ENCODE data around the gene EPHA4. TPM values are rescaled to one million over a fixed set of nuclear protein-coding genes. Genes with fewer than 3 reads are reported as not detected.
A peak's percentile ranks its signal among the peaks of the same experiment; 100 is the strongest.

EPHA4 gene
- 14.3 TPM for polyA plus RNA-seq (2013, experiment 1 of 2)
- polyA plus RNA-seq (2013, experiment 2 of 2) = 14.8 TPM

DNA sequence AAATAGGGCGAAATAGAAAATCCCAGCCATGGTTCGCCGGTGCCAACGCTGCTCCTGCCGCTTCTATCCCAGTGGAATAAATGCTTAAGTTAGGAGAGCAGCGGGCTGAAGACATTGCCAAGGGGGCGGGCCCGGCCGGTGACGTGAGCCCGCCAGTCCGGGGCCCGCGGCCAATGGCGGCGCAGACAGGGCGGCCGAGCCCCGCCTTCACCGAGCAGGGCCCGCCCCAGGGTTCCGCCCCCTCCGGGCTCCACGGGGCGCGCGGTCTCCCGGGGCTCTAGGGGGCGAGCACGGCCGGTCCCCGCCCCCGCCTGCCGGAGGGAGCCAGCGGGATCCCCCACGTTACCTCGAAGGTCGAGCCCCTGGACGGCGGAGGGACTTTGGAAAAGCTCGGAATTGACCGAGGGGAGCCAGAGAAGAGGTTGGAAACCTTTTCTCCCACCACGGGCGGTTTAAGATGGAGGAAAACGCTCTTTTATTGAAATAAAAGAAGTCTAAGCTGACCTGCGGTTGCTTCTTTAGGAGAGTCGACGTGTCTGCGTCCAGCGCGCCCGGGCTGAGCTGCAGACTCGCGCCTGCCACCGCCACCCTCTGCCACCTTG, at the start of gene EPHA4:
Gene EPHA4 (minus strand): TSS at position 86 of the 602 bp plus-strand sequence. CDS start 56 bp downstream, at position 30.
- H3K56ac ChIP-seq (ENCODE audit: low read length) = peak within 1 kb of the TSS; percentile 94
- H3K18ac ChIP-seq (ENCODE audit: low read length) = peak within 1 kb of the TSS; percentile 95
- no CpG with 5 or more reads among the region's 55 CpGs for WGBS (ENCODE audit: extremely low coverage, insufficient coverage, low lambda C conversion rate)
- no peak within 1 kb of the TSS for H2BK15ac ChIP-seq (replicated peaks; ENCODE audit: low read depth)
- no peak within 1 kb of the TSS for H4K8ac ChIP-seq (ENCODE audit: low read depth, low read length)
- peak; percentile 92 for DNase-seq
- H3K36me3 ChIP-seq (ENCODE audit: control insufficient read depth, insufficient read depth, low read length) = no peaks in the 10 kb centered on the region
- H3K4me1 ChIP-seq (ENCODE audit: control insufficient read depth, low read depth, low read length) = peaks cover 6% of the 10 kb centered on the region
- H3K27me3 ChIP-seq (ENCODE audit: insufficient read depth, low read length, poor library complexity) = peaks cover 2% of the 10 kb centered on the region
- peak within 1 kb of the TSS; percentile 66 for H3K4ac ChIP-seq (ENCODE audit: low read depth, low read length)
- no peak within 1 kb of the TSS for H2AK5ac ChIP-seq (ENCODE audit: low read length)
- peaks cover 9% of the 10 kb centered on the region for H3K79me1 ChIP-seq (ENCODE audit: low read length)
- H3K27ac ChIP-seq (ENCODE audit: low read depth, low read length) = peak within 1 kb of the TSS; percentile 70
- H3K79me2 ChIP-seq (ENCODE audit: control insufficient read depth, insufficient read depth, low read length) = peaks cover 21% of the 10 kb centered on the region
- peak within 1 kb of the TSS; percentile 84 for H3K23ac ChIP-seq (ENCODE audit: low read length)
- H4K5ac ChIP-seq (ENCODE audit: low read length) = no peak within 1 kb of the TSS
- peak within 1 kb of the TSS; percentile 96 for H3K4me2 ChIP-seq (ENCODE audit: low read length)
- H2BK5ac ChIP-seq (ENCODE audit: low read length) = peak within 1 kb of the TSS; percentile 87
- no peak within 1 kb of the TSS for H2BK120ac ChIP-seq (ENCODE audit: low read depth, low read length)
- H3K9ac ChIP-seq (ENCODE audit: low read length) = peak within 1 kb of the TSS; percentile 96
- H3K4me3 ChIP-seq (ENCODE audit: low read length) = peak within 1 kb of the TSS; percentile 93

DNA sequence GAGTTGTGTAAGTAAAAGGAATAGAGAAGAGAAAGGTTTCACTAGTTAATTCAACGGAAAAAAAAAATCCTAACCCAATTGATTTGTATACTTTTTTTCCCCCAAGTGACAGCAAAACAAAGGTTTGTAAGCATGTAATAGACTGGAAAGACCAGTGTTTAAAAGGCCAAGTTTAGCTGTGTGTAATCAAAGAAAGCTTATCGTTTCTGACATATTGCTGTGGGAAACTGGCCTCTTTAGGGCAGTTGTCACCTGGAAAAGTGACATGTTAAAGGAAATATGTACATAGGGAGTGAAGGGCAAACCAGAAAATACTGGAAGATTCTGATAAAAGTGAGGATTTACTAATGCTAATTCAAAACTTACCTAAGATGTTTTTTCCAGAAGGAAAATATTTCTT, 45.9 kb upstream of the EPHA4 start:
- Histone ChIP-seq H3K4me3 (ENCODE audit: low read length) (no peak overlapping the region), H3K79me1 (ENCODE audit: low read length) (no peaks in the 10 kb centered on the region), H2BK5ac (ENCODE audit: low read length) (no peak overlapping the region), H3K79me2 (ENCODE audit: control insufficient read depth, insufficient read depth, low read length) (no peaks in the 10 kb centered on the region), H3K9ac (ENCODE audit: low read length) (no peak overlapping the region), H4K5ac (ENCODE audit: low read length) (no peak overlapping the region), H3K27ac (ENCODE audit: low read depth, low read length) (no peak overlapping the region), H3K4me2 (ENCODE audit: low read length) (no peak overlapping the region), H3K23ac (ENCODE audit: low read length) (no peak overlapping the region), H2BK120ac (ENCODE audit: low read depth, low read length) (no peak overlapping the region), H3K4me1 (ENCODE audit: control insufficient read depth, low read depth, low read length) (no peaks in the 10 kb centered on the region), H3K36me3 (ENCODE audit: control insufficient read depth, insufficient read depth, low read length) (no peaks in the 10 kb centered on the region), H3K56ac (ENCODE audit: low read length) (no peak overlapping the region), H2BK15ac (replicated peaks; ENCODE audit: low read depth) (no peak overlapping the region), H3K18ac (ENCODE audit: low read length) (no peak overlapping the region), H3K27me3 (ENCODE audit: insufficient read depth, low read length, poor library complexity) (no peaks in the 10 kb centered on the region), H3K4ac (ENCODE audit: low read depth, low read length) (no peak overlapping the region), H4K8ac (ENCODE audit: low read depth, low read length) (no peak overlapping the region), H2AK5ac (ENCODE audit: low read length) (no peak overlapping the region)
- no peak for DNase-seq
- no CpG with 5 or more reads among the region's 2 CpGs for WGBS (ENCODE audit: extremely low coverage, insufficient coverage, low lambda C conversion rate)

DNA sequence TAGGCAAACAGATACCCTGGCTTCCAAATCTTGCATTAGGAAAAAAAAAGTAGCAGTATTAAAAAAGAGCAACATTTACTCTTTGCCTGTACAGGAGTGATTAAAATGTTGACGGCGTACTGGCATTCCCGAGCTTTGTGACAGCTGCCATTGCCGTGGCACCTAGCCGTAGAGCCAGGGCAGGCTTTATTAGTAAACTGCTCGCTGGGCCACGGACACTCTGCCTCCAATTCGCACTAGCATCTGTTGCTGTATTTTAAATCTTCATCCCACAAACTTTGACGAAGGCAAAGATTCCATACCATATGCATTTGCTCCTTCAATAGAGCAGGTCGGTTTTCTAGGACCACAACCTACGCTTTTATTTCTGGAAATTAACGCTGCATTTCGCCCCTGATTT, 44.5 kb upstream of the EPHA4 start:
- no peak overlapping the region for H3K9ac ChIP-seq (ENCODE audit: low read length)
- H4K5ac ChIP-seq (ENCODE audit: low read length) = no peak overlapping the region
- H3K56ac ChIP-seq (ENCODE audit: low read length) = no peak overlapping the region
- H3K4me3 ChIP-seq (ENCODE audit: low read length) = no peak overlapping the region
- no peak overlapping the region for H4K8ac ChIP-seq (ENCODE audit: low read depth, low read length)
- H2AK5ac ChIP-seq (ENCODE audit: low read length) = no peak overlapping the region
- no peaks in the 10 kb centered on the region for H3K36me3 ChIP-seq (ENCODE audit: control insufficient read depth, insufficient read depth, low read length)
- no peaks in the 10 kb centered on the region for H3K4me1 ChIP-seq (ENCODE audit: control insufficient read depth, low read depth, low read length)
- no peak overlapping the region for H3K4ac ChIP-seq (ENCODE audit: low read depth, low read length)
- H2BK120ac ChIP-seq (ENCODE audit: low read depth, low read length) = no peak overlapping the region
- H2BK5ac ChIP-seq (ENCODE audit: low read length) = no peak overlapping the region
- no peak overlapping the region for H3K4me2 ChIP-seq (ENCODE audit: low read length)
- no peak overlapping the region for H3K18ac ChIP-seq (ENCODE audit: low read length)
- H3K79me2 ChIP-seq (ENCODE audit: control insufficient read depth, insufficient read depth, low read length) = no peaks in the 10 kb centered on the region
- DNase-seq = no peak
- H2BK15ac ChIP-seq (replicated peaks; ENCODE audit: low read depth) = no peak overlapping the region
- no CpG with 5 or more reads among the region's 13 CpGs for WGBS (ENCODE audit: extremely low coverage, insufficient coverage, low lambda C conversion rate)
- no peak overlapping the region for H3K27ac ChIP-seq (ENCODE audit: low read depth, low read length)
- no peak overlapping the region for H3K23ac ChIP-seq (ENCODE audit: low read length)
- H3K79me1 ChIP-seq (ENCODE audit: low read length) = no peaks in the 10 kb centered on the region
- no peaks in the 10 kb centered on the region for H3K27me3 ChIP-seq (ENCODE audit: insufficient read depth, low read length, poor library complexity)

DNA sequence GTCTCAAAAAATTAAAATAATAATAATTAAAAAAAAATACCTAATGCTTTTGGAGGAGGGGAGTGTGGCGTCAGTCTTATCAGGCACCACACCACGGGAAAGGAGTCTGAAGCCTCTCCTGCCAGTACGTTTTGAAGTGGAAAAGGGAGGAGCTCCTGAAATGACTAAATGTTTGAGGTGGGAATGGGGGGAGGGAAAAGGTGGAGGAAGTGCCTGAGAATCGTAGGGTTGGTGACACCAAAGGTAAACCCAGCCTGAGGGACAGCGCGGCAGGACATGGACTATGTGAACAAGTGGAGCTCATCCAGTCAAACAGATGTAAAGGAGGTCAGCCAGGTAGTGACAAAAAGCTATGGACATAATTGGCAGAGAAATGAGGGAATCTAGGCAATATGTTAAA, 42.2 kb upstream of the EPHA4 start:
- no peak overlapping the region for H3K4me2 ChIP-seq (ENCODE audit: low read length)
- DNase-seq = peak; percentile 9
- no CpG with 5 or more reads among the region's 6 CpGs for WGBS (ENCODE audit: extremely low coverage, insufficient coverage, low lambda C conversion rate)
- H2BK120ac ChIP-seq (ENCODE audit: low read depth, low read length) = no peak overlapping the region
- H3K4me1 ChIP-seq (ENCODE audit: control insufficient read depth, low read depth, low read length) = peaks cover 2% of the 10 kb centered on the region
- H3K4me3 ChIP-seq (ENCODE audit: low read length) = no peak overlapping the region
- H3K18ac ChIP-seq (ENCODE audit: low read length) = no peak overlapping the region
- H2BK15ac ChIP-seq (replicated peaks; ENCODE audit: low read depth) = no peak overlapping the region
- H3K79me2 ChIP-seq (ENCODE audit: control insufficient read depth, insufficient read depth, low read length) = no peaks in the 10 kb centered on the region
- no peak overlapping the region for H3K4ac ChIP-seq (ENCODE audit: low read depth, low read length)
- H3K79me1 ChIP-seq (ENCODE audit: low read length) = no peaks in the 10 kb centered on the region
- no peak overlapping the region for H2BK5ac ChIP-seq (ENCODE audit: low read length)
- H3K36me3 ChIP-seq (ENCODE audit: control insufficient read depth, insufficient read depth, low read length) = no peaks in the 10 kb centered on the region
- H3K27me3 ChIP-seq (ENCODE audit: insufficient read depth, low read length, poor library complexity) = no peaks in the 10 kb centered on the region
- no peak overlapping the region for H2AK5ac ChIP-seq (ENCODE audit: low read length)
- peak overlapping the region; percentile 60 for H3K56ac ChIP-seq (ENCODE audit: low read length)
- H4K5ac ChIP-seq (ENCODE audit: low read length) = no peak overlapping the region
- H4K8ac ChIP-seq (ENCODE audit: low read depth, low read length) = no peak overlapping the region
- no peak overlapping the region for H3K9ac ChIP-seq (ENCODE audit: low read length)
- peak overlapping the region; percentile 80 for H3K23ac ChIP-seq (ENCODE audit: low read length)
- no peak overlapping the region for H3K27ac ChIP-seq (ENCODE audit: low read depth, low read length)

DNA sequence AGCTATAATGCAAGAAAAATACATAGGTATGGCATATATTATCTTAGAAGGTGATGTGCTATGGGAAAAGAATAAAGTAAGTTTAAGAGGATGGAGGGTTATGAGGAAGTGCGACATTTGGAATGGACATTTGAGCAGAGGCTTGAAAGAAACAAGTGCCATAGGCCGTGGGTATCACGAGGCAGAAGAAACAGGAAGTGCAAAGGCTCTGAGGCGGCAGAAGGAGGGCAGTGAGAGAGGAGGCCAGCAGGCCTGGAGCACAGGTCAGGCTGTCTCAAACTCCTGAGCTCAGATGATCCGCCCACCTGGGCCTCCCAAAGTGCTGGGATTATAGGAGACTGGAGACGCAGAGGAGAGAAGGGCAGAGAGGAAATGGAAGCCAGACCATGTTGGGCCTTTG, 40.7 kb upstream of the EPHA4 start:
- Histone ChIP-seq H4K5ac (ENCODE audit: low read length) (no peak overlapping the region), H2AK5ac (ENCODE audit: low read length) (no peak overlapping the region), H3K9ac (ENCODE audit: low read length) (no peak overlapping the region), H3K4me2 (ENCODE audit: low read length) (no peak overlapping the region), H3K79me1 (ENCODE audit: low read length) (no peaks in the 10 kb centered on the region), H3K4me1 (ENCODE audit: control insufficient read depth, low read depth, low read length) (peaks cover 2% of the 10 kb centered on the region), H2BK120ac (ENCODE audit: low read depth, low read length) (no peak overlapping the region), H3K79me2 (ENCODE audit: control insufficient read depth, insufficient read depth, low read length) (no peaks in the 10 kb centered on the region), H3K18ac (ENCODE audit: low read length) (no peak overlapping the region), H3K36me3 (ENCODE audit: control insufficient read depth, insufficient read depth, low read length) (no peaks in the 10 kb centered on the region), H3K4me3 (ENCODE audit: low read length) (no peak overlapping the region), H3K23ac (ENCODE audit: low read length) (no peak overlapping the region), H2BK15ac (replicated peaks; ENCODE audit: low read depth) (no peak overlapping the region), H3K4ac (ENCODE audit: low read depth, low read length) (no peak overlapping the region), H4K8ac (ENCODE audit: low read depth, low read length) (no peak overlapping the region), H2BK5ac (ENCODE audit: low read length) (no peak overlapping the region), H3K27ac (ENCODE audit: low read depth, low read length) (no peak overlapping the region), H3K27me3 (ENCODE audit: insufficient read depth, low read length, poor library complexity) (no peaks in the 10 kb centered on the region), H3K56ac (ENCODE audit: low read length) (no peak overlapping the region)
- no peak for DNase-seq
- 100% methylated on average over 1 of the region's 6 CpGs for WGBS (ENCODE audit: extremely low coverage, insufficient coverage, low lambda C conversion rate)

DNA sequence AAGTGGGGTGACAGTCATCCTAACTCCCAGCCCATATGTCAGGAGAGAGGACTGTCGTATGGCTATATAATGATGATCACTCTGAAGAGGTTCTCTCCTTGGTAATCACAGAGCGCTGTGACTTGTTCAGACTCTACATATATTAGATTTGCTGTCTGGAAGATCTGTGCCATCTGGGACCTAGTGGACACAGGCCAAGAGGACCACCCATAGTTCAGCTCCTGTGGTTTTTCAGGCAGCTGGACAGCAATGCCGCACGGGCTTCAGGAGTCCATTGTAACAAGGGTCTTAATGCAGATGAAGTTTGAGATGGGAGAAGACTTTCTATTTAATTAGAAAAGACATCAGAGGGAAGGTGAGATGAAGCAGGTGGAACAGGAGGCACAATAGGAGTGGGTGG, 40.1 kb upstream of the EPHA4 start:
- no peaks in the 10 kb centered on the region for H3K36me3 ChIP-seq (ENCODE audit: control insufficient read depth, insufficient read depth, low read length)

More for the DNA sequence above, 40.1 kb upstream of the EPHA4 start:
- no peak overlapping the region for H3K23ac ChIP-seq (ENCODE audit: low read length)
- no peak overlapping the region for H4K8ac ChIP-seq (ENCODE audit: low read depth, low read length)
- no peak overlapping the region for H4K5ac ChIP-seq (ENCODE audit: low read length)
- no peak overlapping the region for H3K56ac ChIP-seq (ENCODE audit: low read length)
- no peak overlapping the region for H2AK5ac ChIP-seq (ENCODE audit: low read length)
- no peaks in the 10 kb centered on the region for H3K79me1 ChIP-seq (ENCODE audit: low read length)
- no CpG with 5 or more reads among the region's 4 CpGs for whole genome bisulfite sequencing (ENCODE audit: extremely low coverage, insufficient coverage, low lambda C conversion rate)
- H3K4me1 ChIP-seq (ENCODE audit: control insufficient read depth, low read depth, low read length) = peaks cover 2% of the 10 kb centered on the region
- H3K4me3 ChIP-seq (ENCODE audit: low read length) = no peak overlapping the region
- H2BK120ac ChIP-seq (ENCODE audit: low read depth, low read length) = no peak overlapping the region
- H3K4me2 ChIP-seq (ENCODE audit: low read length) = no peak overlapping the region
- H3K18ac ChIP-seq (ENCODE audit: low read length) = no peak overlapping the region
- no peaks in the 10 kb centered on the region for H3K79me2 ChIP-seq (ENCODE audit: control insufficient read depth, insufficient read depth, low read length)
- no peak for DNase-seq
- no peak overlapping the region for H3K4ac ChIP-seq (ENCODE audit: low read depth, low read length)
- H2BK15ac ChIP-seq (replicated peaks; ENCODE audit: low read depth) = no peak overlapping the region
- H3K27me3 ChIP-seq (ENCODE audit: insufficient read depth, low read length, poor library complexity) = no peaks in the 10 kb centered on the region
- no peak overlapping the region for H3K27ac ChIP-seq (ENCODE audit: low read depth, low read length)
- no peak overlapping the region for H2BK5ac ChIP-seq (ENCODE audit: low read length)
- no peak overlapping the region for H3K9ac ChIP-seq (ENCODE audit: low read length)
